SK-N-SH treated with all-trans-retinoic acid at 6 μM for 48 hours (cell line): ENCODE results near the gene ABHD4.

Experiments used
- ARNTL ChIP-seq: fragments of 450-650 bp; formaldehyde crosslinking; IDR thresholded peaks from 2 replicates; pipeline ENCODE4 v1.5.0; 2020; ENCODE audit warnings: low read depth, mild to moderate bottlenecking, moderate library complexity, borderline replicate concordance
- BACH2 ChIP-seq: fragments of 250-450 bp; sonication (Bioruptor Pico); IDR thresholded peaks from 2 replicates; pipeline ENCODE4 v1.9.0; 2021; ENCODE audit warnings: mild to moderate bottlenecking, borderline replicate concordance
- CSDC2 ChIP-seq: fragments of 250-450 bp; sonication (Bioruptor Pico); IDR thresholded peaks from 2 replicates; pipeline ENCODE4 v1.5.0; 2020; ENCODE audit warnings: mild to moderate bottlenecking, moderate library complexity
- PATZ1 ChIP-seq: fragments of 250-450 bp; sonication (Bioruptor Pico); IDR thresholded peaks from 2 replicates; pipeline ENCODE4 v1.8.0; 2020; ENCODE audit warnings: mild to moderate bottlenecking, moderate library complexity, borderline replicate concordance
- PPARA ChIP-seq: fragments of 250-450 bp; sonication (Bioruptor Pico); IDR thresholded peaks from 2 replicates; pipeline ENCODE4 v1.5.0; 2020; ENCODE audit warnings: mild to moderate bottlenecking, borderline replicate concordance
- ZC3H10 ChIP-seq: fragments of 250-450 bp; sonication (Bioruptor Pico); IDR thresholded peaks from 2 replicates; pipeline ENCODE4 v1.5.1; 2021; ENCODE audit warnings: mild to moderate bottlenecking, moderate library complexity
- ZFP3 ChIP-seq: fragments of 250-450 bp; sonication (Bioruptor Pico); IDR thresholded peaks from 2 replicates; pipeline ENCODE4 v1.5.0; 2020; ENCODE audit warnings: mild to moderate bottlenecking, moderate library complexity
- ZFP30 ChIP-seq: fragments of 450-650 bp; formaldehyde crosslinking; IDR thresholded peaks from 2 replicates; pipeline ENCODE4 v1.5.0; 2022; ENCODE audit warnings: mild to moderate bottlenecking, moderate library complexity
- ZNF565 ChIP-seq: fragments of 450-650 bp; formaldehyde crosslinking; conservative IDR thresholded peaks from 2 replicates; pipeline ENCODE4 v1.5.0; 2020; ENCODE audit warnings: low read depth, mild to moderate bottlenecking, moderate library complexity
- ZNF70 ChIP-seq: fragments of 450-650 bp; formaldehyde crosslinking; IDR thresholded peaks from 2 replicates; pipeline ENCODE4 v1.5.0; 2020; ENCODE audit warnings: mild to moderate bottlenecking, moderate library complexity
- TF ChIP-seq, protein P1 (sequence below): fragments of 250-450 bp; sonication (Bioruptor Pico); IDR thresholded peaks from 2 replicates; pipeline ENCODE4 v1.5.1; 2020; ENCODE audit warnings: low read depth, mild to moderate bottlenecking, moderate library complexity
- TF ChIP-seq, protein P2 (sequence below): fragments of 250-450 bp; sonication (Bioruptor Pico); IDR thresholded peaks from 2 replicates; pipeline ENCODE4 v1.8.0; 2021; ENCODE audit warnings: low read depth, mild to moderate bottlenecking, moderate library complexity, borderline replicate concordance

DNA sequence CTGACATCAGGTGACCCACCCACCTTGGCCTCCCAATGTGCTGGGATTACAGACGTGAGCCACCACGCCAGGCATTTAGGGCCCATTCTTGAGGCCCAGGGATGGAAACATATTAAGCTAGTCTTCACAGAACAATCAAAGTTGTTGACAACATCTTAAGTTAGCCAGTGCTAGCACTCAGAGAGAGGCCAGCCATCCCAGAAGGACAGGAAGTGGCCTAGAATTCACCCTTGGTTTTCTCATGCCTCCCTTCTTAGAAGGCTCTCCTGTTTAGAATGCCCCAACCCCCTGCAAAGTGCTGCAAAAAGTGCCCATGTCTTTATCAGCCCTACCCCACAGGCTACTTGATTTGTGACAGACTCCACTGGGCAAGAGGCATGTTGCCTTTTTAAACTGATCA lies 58.1 kb downstream of the ABHD4 start:
- TF ChIP-seq, protein P1, sequence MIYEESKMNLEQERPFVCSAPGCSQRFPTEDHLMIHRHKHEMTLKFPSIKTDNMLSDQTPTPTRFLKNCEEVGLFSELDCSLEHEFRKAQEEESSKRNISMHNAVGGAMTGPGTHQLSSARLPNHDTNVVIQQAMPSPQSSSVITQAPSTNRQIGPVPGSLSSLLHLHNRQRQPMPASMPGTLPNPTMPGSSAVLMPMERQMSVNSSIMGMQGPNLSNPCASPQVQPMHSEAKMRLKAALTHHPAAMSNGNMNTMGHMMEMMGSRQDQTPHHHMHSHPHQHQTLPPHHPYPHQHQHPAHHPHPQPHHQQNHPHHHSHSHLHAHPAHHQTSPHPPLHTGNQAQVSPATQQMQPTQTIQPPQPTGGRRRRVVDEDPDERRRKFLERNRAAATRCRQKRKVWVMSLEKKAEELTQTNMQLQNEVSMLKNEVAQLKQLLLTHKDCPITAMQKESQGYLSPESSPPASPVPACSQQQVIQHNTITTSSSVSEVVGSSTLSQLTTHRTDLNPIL (CRISPR knock-in tag), result no peak
- TF ChIP-seq ZNF70 (CRISPR knock-in tag) (no peak), ZFP3 (CRISPR knock-in tag) (no peak), ZC3H10 (CRISPR knock-in tag) (no peak), PPARA (CRISPR knock-in tag) (no peak), ZNF565 (CRISPR knock-in tag) (no peak), ZFP30 (CRISPR knock-in tag) (no peak), CSDC2 (no peak), BACH2 (CRISPR knock-in tag) (no peak), PATZ1 (CRISPR knock-in tag) (no peak), ARNTL (no peak)
- TF ChIP-seq, protein P2, sequence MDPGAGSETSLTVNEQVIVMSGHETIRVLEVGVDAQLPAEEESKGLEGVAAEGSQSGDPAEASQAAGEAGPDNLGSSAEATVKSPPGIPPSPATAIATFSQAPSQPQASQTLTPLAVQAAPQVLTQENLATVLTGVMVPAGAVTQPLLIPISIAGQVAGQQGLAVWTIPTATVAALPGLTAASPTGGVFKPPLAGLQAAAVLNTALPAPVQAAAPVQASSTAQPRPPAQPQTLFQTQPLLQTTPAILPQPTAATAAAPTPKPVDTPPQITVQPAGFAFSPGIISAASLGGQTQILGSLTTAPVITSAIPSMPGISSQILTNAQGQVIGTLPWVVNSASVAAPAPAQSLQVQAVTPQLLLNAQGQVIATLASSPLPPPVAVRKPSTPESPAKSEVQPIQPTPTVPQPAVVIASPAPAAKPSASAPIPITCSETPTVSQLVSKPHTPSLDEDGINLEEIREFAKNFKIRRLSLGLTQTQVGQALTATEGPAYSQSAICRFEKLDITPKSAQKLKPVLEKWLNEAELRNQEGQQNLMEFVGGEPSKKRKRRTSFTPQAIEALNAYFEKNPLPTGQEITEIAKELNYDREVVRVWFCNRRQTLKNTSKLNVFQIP (CRISPR knock-in tag), result no peak
